K562 (cell line): ENCODE measurements around the gene SH3TC1. TPM values are rescaled to one million over a fixed set of nuclear protein-coding genes. Genes with fewer than 3 reads are reported as not detected.

ENCODE experiments used
- ATAC-seq: fragments of 200-7000 bp; cut with Tn5 transposase; 3 replicates; pipeline ENCODE4 v1.9.1; 2020; ENCODE audit warnings: moderate library complexity
- BruUV-seq: library from RNA; stranded (reverse); fragments of 400-500 nt; replicated peaks from 2 replicates; lab custom pipeline; 2021; lab: Mats Ljungman, UMichigan
- CTCF ChIA-PET: fragments of 300-600 bp; formaldehyde crosslinking; extraction: SDS; loops from one replicate; lab custom pipeline; 2021; ENCODE audit warnings: low intra/inter-chr PET ratio; lab: Yijun Ruan, JAX
- POLR2A ChIA-PET: fragments of 300-600, 350-650 bp; sonication (Branson Sonifier 250); formaldehyde crosslinking; extraction: SDS; loops from one replicate; lab custom pipeline; 2021; ENCODE audit warnings: antibody characterized with exemption, inconsistent platforms; lab: Yijun Ruan, JAX
- DNase-seq, 4 experiments: peaks; one replicate each; pipeline versions ENCODE4 v3.0.0 to v3.0.0-alpha.2; 2011 to 2018; ENCODE audit warnings: low spot score in 3 of 4, mixed read lengths in 3 of 4; ENCODE audit errors: extremely low read depth in 1 of 4
- FAIRE-seq: peaks from 2 replicates; lab custom pipeline; 2011; peaks lifted over from hg19 to GRCh38; lab: Jason Lieb, UNC
- H2AFZ ChIP-seq: 2 replicates; pipeline ENCODE4 v1.6.0; 2011; ENCODE audit warnings: low read depth, low read length, control low read depth, inconsistent platforms
- H3K27ac ChIP-seq: fragments of 200-600 bp; 3 replicates; pipeline ENCODE4 v1.8.0; 2011; ENCODE audit warnings: low read depth, mild to moderate bottlenecking, control low read depth, inconsistent platforms, low read length, moderate library complexity, mixed read lengths; ENCODE audit errors: extremely low read depth
- H3K27me3 ChIP-seq, 2 experiments: fragments of 300-600 bp in 1 of 2; 2 replicates in 1 of 2; 3 replicates in 1 of 2; pipeline versions ENCODE4 v1.6.0 to v1.8.0; 2011; ENCODE audit warnings: inconsistent platforms in 2 of 2, low read length in 2 of 2, mild to moderate bottlenecking in 1 of 2, mixed read lengths in 1 of 2, moderate library complexity in 1 of 2; ENCODE audit not compliant: control insufficient read depth in 2 of 2, insufficient read depth in 2 of 2
- H3K36me3 ChIP-seq: fragments of 300-600 bp; 3 replicates; pipeline ENCODE4 v1.8.0; 2011; ENCODE audit warnings: mild to moderate bottlenecking, low read length, inconsistent platforms; ENCODE audit not compliant: control insufficient read depth, insufficient read depth
- H3K4me1 ChIP-seq, 2 experiments: fragments of 200-600 bp in 1 of 2; replicated peaks in 1 of 2; 2 replicates in 1 of 2; 3 replicates in 1 of 2; pipeline versions ENCODE4 v1.5.1 to v1.8.0; 2011; ENCODE audit warnings: inconsistent platforms in 2 of 2, low read length in 2 of 2, mild to moderate bottlenecking in 1 of 2, mixed read lengths in 1 of 2, moderate library complexity in 1 of 2; ENCODE audit not compliant: control insufficient read depth in 2 of 2, insufficient read depth in 2 of 2
- H3K4me2 ChIP-seq: 2 replicates; pipeline ENCODE4 v1.6.1; 2011; ENCODE audit warnings: low read length, control low read depth, inconsistent platforms, mixed read lengths; ENCODE audit not compliant: insufficient read depth
- H3K4me3 ChIP-seq: fragments of 200-600 bp; sonication (generic), shearing (Covaris generic); 2 replicates; pipeline ENCODE4 v1.5.1; 2016; ENCODE audit warnings: control low read depth, inconsistent platforms
- H3K79me2 ChIP-seq: fragments of 200-600 bp; 3 replicates; pipeline ENCODE4 v1.8.0; 2011; ENCODE audit warnings: low read length, inconsistent platforms; ENCODE audit not compliant: control insufficient read depth, insufficient read depth
- H3K9ac ChIP-seq, 2 experiments: 2 replicates each; pipeline versions ENCODE4 v1.6.0 to v1.6.1; 2011; ENCODE audit warnings: low read depth in 2 of 2, low read length in 2 of 2, control low read depth in 1 of 2, inconsistent platforms in 1 of 2, mild to moderate bottlenecking in 1 of 2, mixed read lengths in 1 of 2; ENCODE audit not compliant: insufficient read depth in 1 of 2
- H3K9me1 ChIP-seq: one replicate; pipeline ENCODE4 v1.6.0; 2011; ENCODE audit warnings: inconsistent platforms, mild to moderate bottlenecking, low read length, moderate library complexity; ENCODE audit not compliant: control insufficient read depth, insufficient read depth
- H3K9me3 ChIP-seq: replicated peaks from 2 replicates; pipeline ENCODE4 v1.5.1; 2011; ENCODE audit warnings: low read depth, low read length, inconsistent platforms; ENCODE audit not compliant: control insufficient read depth, insufficient read depth
- H4K20me1 ChIP-seq: replicated peaks from 2 replicates; pipeline ENCODE4 v1.6.1; 2011; ENCODE audit warnings: low read length, inconsistent platforms, mixed read lengths; ENCODE audit not compliant: control insufficient read depth, insufficient read depth
- BCL6 ChIP-seq: fragments of 250-450 bp; sonication (Bioruptor Pico); IDR thresholded peaks from 2 replicates; pipeline ENCODE4 v1.4.0; 2020
- ILK ChIP-seq: fragments of 450-650 bp; IDR thresholded peaks from 2 replicates; pipeline ENCODE4 v1.6.1; 2016; ENCODE audit warnings: missing genetic modification characterization, low read depth, mild to moderate bottlenecking, missing compliant biosample characterization, moderate library complexity, borderline replicate concordance
- KDM5B ChIP-seq: fragments of 200-600 bp; sonication (generic); IDR thresholded peaks from 2 replicates; pipeline ENCODE4 v1.6.1; 2012; ENCODE audit warnings: low read depth, mild to moderate bottlenecking, moderate library complexity, low read length, control low read depth, inconsistent platforms; ENCODE audit not compliant: insufficient replicate concordance
- MIER1 ChIP-seq: fragments of 450-650 bp; IDR thresholded peaks from 2 replicates; pipeline ENCODE4 v1.6.1; 2016; ENCODE audit warnings: antibody characterized with exemption, mild to moderate bottlenecking, low read depth
- NCOR1 ChIP-seq: fragments of 450-650 bp; IDR thresholded peaks from 2 replicates; pipeline ENCODE4 v1.6.1; 2016; ENCODE audit warnings: mild to moderate bottlenecking, moderate library complexity
- NONO ChIP-seq, 2 experiments: fragments of 200-400 bp in 1 of 2; fragments of 450-650 bp in 1 of 2; formaldehyde crosslinking in 1 of 2; IDR thresholded peaks; 2 replicates each; pipeline ENCODE4 v1.6.1; 2017; ENCODE audit warnings: low read depth in 2 of 2, mild to moderate bottlenecking in 2 of 2, moderate library complexity in 2 of 2, low read length in 1 of 2
- NRF1 ChIP-seq, 2 experiments: fragments of 450-650 bp; IDR thresholded peaks in 1 of 2; conservative IDR thresholded peaks in 1 of 2; 2 replicates each; pipeline ENCODE4 v1.6.1; 2014; ENCODE audit warnings: mild to moderate bottlenecking in 2 of 2
- RFX1 ChIP-seq: fragments of 450-650 bp; IDR thresholded peaks from 2 replicates; pipeline ENCODE4 v1.6.1; 2016; ENCODE audit warnings: mild to moderate bottlenecking, moderate library complexity
- ZBTB1 ChIP-seq: sonication (generic); formaldehyde crosslinking; IDR thresholded peaks from 2 replicates; pipeline ENCODE4 v1.8.1; 2023; ENCODE audit warnings: missing genetic modification reagents, low read depth, mild to moderate bottlenecking, borderline replicate concordance
- ZKSCAN8 ChIP-seq: fragments of 200-800 bp; sonication (Bioruptor generic); IDR thresholded peaks from 2 replicates; pipeline ENCODE4 v1.6.1; 2016; ENCODE audit warnings: missing genetic modification characterization, missing compliant biosample characterization
- ZNF431 ChIP-seq: sonication (generic); formaldehyde crosslinking; IDR thresholded peaks from 2 replicates; pipeline ENCODE4 v1.8.0; 2022; ENCODE audit warnings: mild to moderate bottlenecking, missing genetic modification reagents
- WGBS: fragments of 100-300 bp; shearing (Covaris generic); methylation state at CpG from one replicate; pipeline ENCODE4 v1.1.6; 2016; ENCODE audit warnings: low coverage, mixed read lengths; ENCODE audit not compliant: insufficient coverage; ENCODE audit errors: missing lambda C conversion rate; 5-methylcytosine and 5-hydroxymethylcytosine counted together
- in situ Hi-C: fragments of 300-500 bp; cut with MboI; formaldehyde crosslinking; loops from 4 replicates; pipeline ENCODE4 v1.15.0; 2018; ENCODE audit warnings: inconsistent platforms, mixed read lengths
- intact Hi-C: fragments of 100-400 bp; cut with micrococcal nuclease; formaldehyde crosslinking; loops from 2 replicates; pipeline ENCODE4 v1.14.2; 2022
- polyA plus RNA-seq, 8 experiments: library from polyadenylated mRNA; depleted of rRNA in 4 of 8; stranded (reverse) in 5 of 8; unstranded in 3 of 8; fragments of >200 nt; fragmentation: Nextera tagmentation in 2 of 8; fragmentation: Illumina TruSeq in 1 of 8; extraction: Ambion mirVana in 2 of 8; extraction: Trizol in 1 of 8; gene quantifications; 2 replicates each; pipeline versions ENCODE4 v1.2.1 to v1.2.3, GENCODE V29; 2011 to 2014; ENCODE audit warnings: inconsistent platforms in 1 of 8, missing spikeins in 1 of 8
- total RNA-seq, 7 experiments: library from RNA; depleted of rRNA in 6 of 7; stranded (reverse); fragments of >200 nt in 6 of 7; fragmentation: Illumina TruSeq in 2 of 7; extraction: Trizol in 2 of 7; gene quantifications; 2 replicates each; pipeline versions ENCODE4 v1.2.1 to v1.2.3, GENCODE V29; 2011 to 2021; ENCODE audit warnings: low replicate concordance in 1 of 7
- TF ChIP-seq, protein P1 (sequence below): fragments of 250-450 bp; sonication (Bioruptor Pico); IDR thresholded peaks from 2 replicates; pipeline ENCODE4 v1.4.0; 2020
- TF ChIP-seq, protein P2 (sequence below): fragments of 250-450 bp; sonication (Bioruptor Pico); IDR thresholded peaks from 2 replicates; pipeline ENCODE4 v1.5.0; 2022; ENCODE audit warnings: mild to moderate bottlenecking
- TF ChIP-seq, protein P3 (sequence below): fragments of 200-800 bp; sonication (Bioruptor generic); IDR thresholded peaks from 2 replicates; pipeline ENCODE4 v1.6.1; 2017; ENCODE audit warnings: missing genetic modification characterization, missing compliant biosample characterization

Gene SH3TC1
- total and polyA plus RNA-seq, 9 of the 15 experiments (the other 6 are each of a cell fraction or from before 2014, with no cell fraction given) = 0.04 to 2.1 (median 0.48) TPM; not detected in 1

DNA sequence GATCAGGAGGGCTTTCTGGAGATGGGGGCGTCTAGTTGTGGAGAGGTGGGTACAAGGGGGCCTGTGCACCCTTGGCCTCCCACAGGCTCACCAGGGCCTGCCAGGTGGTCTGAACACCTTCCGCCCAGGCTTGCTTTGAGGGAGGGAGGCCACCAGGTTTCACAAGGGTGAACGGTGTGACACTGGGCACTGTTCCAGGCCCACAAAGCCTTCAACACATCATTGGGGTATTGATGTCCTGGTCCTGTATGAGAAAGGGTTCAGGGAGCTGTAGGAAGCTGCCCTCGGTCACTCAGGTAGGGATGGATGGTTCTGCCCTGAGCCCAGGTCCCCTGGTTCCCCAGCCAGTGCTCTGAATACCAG lies 76.4 kb downstream of the SH3TC1 start:
- Histone ChIP-seq H4K20me1 (no peaks in the 10 kb centered on the region), H3K9ac (no peak overlapping the region)
- POLR2A ChIA-PET = interaction anchor here (0.6 kb wide), 1 partner anchor 1245 kb away, joined by 3 read pairs; no protein-coding TSS in a partner anchor
- no peak for TF ChIP-seq ZBTB1
- TF ChIP-seq NRF1 (conservative IDR thresholded peaks at IDR 0.05 in 1 of 2, IDR thresholded peaks at IDR 0.05 in 1 of 2) = no peak
- no peak for TF ChIP-seq BCL6
- no peak for TF ChIP-seq NONO (IDR thresholded peaks at IDR 0.05; ENCODE audit: low read depth in 2 of 2, low read length in 1 of 2)
- TF ChIP-seq KDM5B = no peak
- TF ChIP-seq NCOR1 = no peak
- TF ChIP-seq ZNF431 (CRISPR knock-in tag) = no peak
- TF ChIP-seq, protein P1, sequence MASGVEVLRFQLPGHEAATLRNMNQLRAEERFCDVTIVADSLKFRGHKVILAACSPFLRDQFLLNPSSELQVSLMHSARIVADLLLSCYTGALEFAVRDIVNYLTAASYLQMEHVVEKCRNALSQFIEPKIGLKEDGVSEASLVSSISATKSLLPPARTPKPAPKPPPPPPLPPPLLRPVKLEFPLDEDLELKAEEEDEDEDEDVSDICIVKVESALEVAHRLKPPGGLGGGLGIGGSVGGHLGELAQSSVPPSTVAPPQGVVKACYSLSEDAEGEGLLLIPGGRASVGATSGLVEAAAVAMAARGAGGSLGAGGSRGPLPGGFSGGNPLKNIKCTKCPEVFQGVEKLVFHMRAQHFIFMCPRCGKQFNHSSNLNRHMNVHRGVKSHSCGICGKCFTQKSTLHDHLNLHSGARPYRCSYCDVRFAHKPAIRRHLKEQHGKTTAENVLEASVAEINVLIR (CRISPR knock-in tag) = no peak
- no peak for TF ChIP-seq RFX1
- no peak for TF ChIP-seq ILK (tag)
- no peak for TF ChIP-seq ZKSCAN8 (CRISPR knock-in tag)
- TF ChIP-seq MIER1 = no peak
- TF ChIP-seq, protein P2, sequence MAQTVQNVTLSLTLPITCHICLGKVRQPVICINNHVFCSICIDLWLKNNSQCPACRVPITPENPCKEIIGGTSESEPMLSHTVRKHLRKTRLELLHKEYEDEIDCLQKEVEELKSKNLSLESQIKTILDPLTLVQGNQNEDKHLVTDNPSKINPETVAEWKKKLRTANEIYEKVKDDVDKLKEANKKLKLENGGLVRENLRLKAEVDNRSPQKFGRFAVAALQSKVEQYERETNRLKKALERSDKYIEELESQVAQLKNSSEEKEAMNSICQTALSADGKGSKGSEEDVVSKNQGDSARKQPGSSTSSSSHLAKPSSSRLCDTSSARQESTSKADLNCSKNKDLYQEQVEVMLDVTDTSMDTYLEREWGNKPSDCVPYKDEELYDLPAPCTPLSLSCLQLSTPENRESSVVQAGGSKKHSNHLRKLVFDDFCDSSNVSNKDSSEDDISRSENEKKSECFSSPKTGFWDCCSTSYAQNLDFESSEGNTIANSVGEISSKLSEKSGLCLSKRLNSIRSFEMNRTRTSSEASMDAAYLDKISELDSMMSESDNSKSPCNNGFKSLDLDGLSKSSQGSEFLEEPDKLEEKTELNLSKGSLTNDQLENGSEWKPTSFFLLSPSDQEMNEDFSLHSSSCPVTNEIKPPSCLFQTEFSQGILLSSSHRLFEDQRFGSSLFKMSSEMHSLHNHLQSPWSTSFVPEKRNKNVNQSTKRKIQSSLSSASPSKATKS = no peak
- TF ChIP-seq, protein P3, sequence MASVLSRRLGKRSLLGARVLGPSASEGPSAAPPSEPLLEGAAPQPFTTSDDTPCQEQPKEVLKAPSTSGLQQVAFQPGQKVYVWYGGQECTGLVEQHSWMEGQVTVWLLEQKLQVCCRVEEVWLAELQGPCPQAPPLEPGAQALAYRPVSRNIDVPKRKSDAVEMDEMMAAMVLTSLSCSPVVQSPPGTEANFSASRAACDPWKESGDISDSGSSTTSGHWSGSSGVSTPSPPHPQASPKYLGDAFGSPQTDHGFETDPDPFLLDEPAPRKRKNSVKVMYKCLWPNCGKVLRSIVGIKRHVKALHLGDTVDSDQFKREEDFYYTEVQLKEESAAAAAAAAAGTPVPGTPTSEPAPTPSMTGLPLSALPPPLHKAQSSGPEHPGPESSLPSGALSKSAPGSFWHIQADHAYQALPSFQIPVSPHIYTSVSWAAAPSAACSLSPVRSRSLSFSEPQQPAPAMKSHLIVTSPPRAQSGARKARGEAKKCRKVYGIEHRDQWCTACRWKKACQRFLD = no peak
- TF ChIP-seq, all 486 proteins: peak for 0
- no peaks in the 10 kb centered on the region for H3K9me3 ChIP-seq
- H3K27me3 ChIP-seq = peaks cover 0 to 55% of the 10 kb centered on the region in 2 experiments
- BruUV-seq = no TSS peak
- DNase-seq = no peak
- no peaks in the 10 kb centered on the region for H3K79me2 ChIP-seq
- no peaks in the 10 kb centered on the region for H3K36me3 ChIP-seq
- CTCF ChIA-PET = interaction anchor here (2.2 kb wide), 1 partner anchor 128 kb away, joined by 10 read pairs; no protein-coding TSS in a partner anchor
- in situ Hi-C loops (no loop called here), intact Hi-C loops (loop anchor here (2.0 kb wide), 1 partner anchor 127 kb away; no protein-coding TSS in a partner anchor)
- no peak overlapping the region for H3K27ac ChIP-seq
- WGBS = 21% methylated on average over 4 of the region's 4 CpGs
- no peak overlapping the region for H2AFZ ChIP-seq
- no peaks in the 10 kb centered on the region for H3K9me1 ChIP-seq
- no peak for ATAC-seq
- no peak for FAIRE-seq
- H3K4me1 ChIP-seq = peaks cover 0 to 31% of the 10 kb centered on the region in 2 experiments; a peak in 2 of 5 replicates
- H3K4me3 ChIP-seq = no peak overlapping the region
- H3K4me2 ChIP-seq = no peak overlapping the region
